ENCODE data around the gene DLG2. TPM values are rescaled to one million over a fixed set of nuclear protein-coding genes. Genes with fewer than 3 reads are reported as not detected.

Gene DLG2
- total and polyA plus RNA-seq, 2 donors (not counting 3 experiments of a cell fraction or from before 2014, with no cell fraction given) = 0.15 to 1.1 TPM

DNA sequence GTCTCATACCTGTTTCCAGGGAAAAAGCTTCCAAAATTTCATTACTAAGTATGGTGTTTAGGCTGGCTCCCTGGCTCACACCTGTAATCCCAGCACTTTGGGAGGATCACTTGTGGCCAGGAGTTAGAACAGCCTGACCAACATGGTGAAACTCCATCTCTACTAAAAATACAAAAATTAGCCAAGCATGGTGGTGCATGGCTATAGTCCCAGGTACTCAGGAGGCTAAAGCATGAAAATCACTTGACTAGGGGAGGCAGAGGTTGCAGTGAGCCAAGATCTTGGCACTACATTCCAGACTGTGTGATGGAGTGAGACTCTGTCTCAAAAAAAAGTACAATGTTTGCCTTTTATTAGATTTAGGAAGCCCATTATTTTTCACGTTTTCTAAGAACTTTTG is 2009.5 kb downstream of the DLG2 start:
- ChIA-PET POLR2A (no interaction called here), CTCF (no interaction called here)
- Histone ChIP-seq H3K4me1 (ENCODE audit: control insufficient read depth, extremely low read depth, insufficient read depth, low read length) (no peaks in the 10 kb centered on the region), H3K4me3 (replicated peaks in 1 of 3; ENCODE audit: insufficient read depth in 1 of 3, low read depth in 1 of 3, low read length in 3 of 3) (no peak overlapping the region), H3K9me3 (replicated peaks; ENCODE audit: control insufficient read depth, insufficient read depth, low read length) (no peaks in the 10 kb centered on the region), H3K9ac (replicated peaks; ENCODE audit: extremely low read depth, insufficient read depth, low read length) (no peak overlapping the region), H2AFZ (ENCODE audit: low read depth, low read length) (no peak overlapping the region), H4K20me1 (replicated peaks; ENCODE audit: control insufficient read depth, extremely low read depth, insufficient read depth, low read length) (no peaks in the 10 kb centered on the region), H3K27ac (ENCODE audit: insufficient read depth, low read depth, low read length) (no peak overlapping the region), H3K4me2 (ENCODE audit: insufficient read depth, low read length) (no peak overlapping the region), H3K9me1 (replicated peaks; ENCODE audit: control insufficient read depth, extremely low read depth, insufficient read depth, low read length) (no peaks in the 10 kb centered on the region), H3K27me3 (ENCODE audit: control insufficient read depth in 2 of 2, insufficient read depth in 2 of 2, low read length in 2 of 2) (no peaks in the 10 kb centered on the region), H3K79me2 (ENCODE audit: control insufficient read depth, insufficient read depth, low read length) (no peaks in the 10 kb centered on the region), H3K36me3 (ENCODE audit: control insufficient read depth in 2 of 2, extremely low read depth in 1 of 2, insufficient read depth in 2 of 2, low read length in 2 of 2) (no peaks in the 10 kb centered on the region)
- DNase-seq (ENCODE audit: low read depth, low spot score) (no peak), FAIRE-seq (no peak)
- intact Hi-C loops (cut with micrococcal nuclease) = no loop called here
- TF ChIP-seq, protein P1, sequence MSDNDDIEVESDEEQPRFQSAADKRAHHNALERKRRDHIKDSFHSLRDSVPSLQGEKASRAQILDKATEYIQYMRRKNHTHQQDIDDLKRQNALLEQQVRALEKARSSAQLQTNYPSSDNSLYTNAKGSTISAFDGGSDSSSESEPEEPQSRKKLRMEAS (IDR thresholded peaks at IDR 0.05; ENCODE audit: insufficient read depth, insufficient read length) = no peak
- TF ChIP-seq FOS (IDR thresholded peaks at IDR 0.05; ENCODE audit: borderline replicate concordance, insufficient read depth, low read length) (no peak), POLR2AphosphoS5 (IDR thresholded peaks at IDR 0.05; ENCODE audit: insufficient read depth, low read depth, low read length) (no peak), JUN (IDR thresholded peaks at IDR 0.05; ENCODE audit: borderline replicate concordance, insufficient read depth, insufficient read length, low read depth) (no peak), GATA2 (IDR thresholded peaks at IDR 0.05; ENCODE audit: insufficient read depth, insufficient read length, low read depth, low read length) (no peak), MYC (IDR thresholded peaks at IDR 0.05; ENCODE audit: low read depth, low read length) (no peak), POLR2A (IDR thresholded peaks at IDR 0.05; ENCODE audit: low read depth, low read length) (no peak), EZH2 (IDR thresholded peaks at IDR 0.05; ENCODE audit: borderline replicate concordance, low read depth, low read length, severe bottlenecking) (no peak)
- TF ChIP-seq, protein P2, sequence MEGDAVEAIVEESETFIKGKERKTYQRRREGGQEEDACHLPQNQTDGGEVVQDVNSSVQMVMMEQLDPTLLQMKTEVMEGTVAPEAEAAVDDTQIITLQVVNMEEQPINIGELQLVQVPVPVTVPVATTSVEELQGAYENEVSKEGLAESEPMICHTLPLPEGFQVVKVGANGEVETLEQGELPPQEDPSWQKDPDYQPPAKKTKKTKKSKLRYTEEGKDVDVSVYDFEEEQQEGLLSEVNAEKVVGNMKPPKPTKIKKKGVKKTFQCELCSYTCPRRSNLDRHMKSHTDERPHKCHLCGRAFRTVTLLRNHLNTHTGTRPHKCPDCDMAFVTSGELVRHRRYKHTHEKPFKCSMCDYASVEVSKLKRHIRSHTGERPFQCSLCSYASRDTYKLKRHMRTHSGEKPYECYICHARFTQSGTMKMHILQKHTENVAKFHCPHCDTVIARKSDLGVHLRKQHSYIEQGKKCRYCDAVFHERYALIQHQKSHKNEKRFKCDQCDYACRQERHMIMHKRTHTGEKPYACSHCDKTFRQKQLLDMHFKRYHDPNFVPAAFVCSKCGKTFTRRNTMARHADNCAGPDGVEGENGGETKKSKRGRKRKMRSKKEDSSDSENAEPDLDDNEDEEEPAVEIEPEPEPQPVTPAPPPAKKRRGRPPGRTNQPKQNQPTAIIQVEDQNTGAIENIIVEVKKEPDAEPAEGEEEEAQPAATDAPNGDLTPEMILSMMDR (IDR thresholded peaks at IDR 0.05; ENCODE audit: extremely low read depth in 1 of 2, insufficient read depth in 1 of 2, low read depth in 1 of 2, low read length in 2 of 2) = no peak
- no TSS peak for BruUV-seq (replicated peaks)
- dilution Hi-C loops (cut with MboI; ENCODE audit: extremely low pct_ligation_motif_present, low sequenced_read_pairs) = no loop called here
